Activated CD4-positive, alpha-beta T cell treated with anti-CD3 and anti-CD28 coated beads for 48 hours (primary cell): ENCODE measurements around the gene CACTIN.
A peak's percentile ranks its signal among the peaks of the same experiment; 100 is the strongest.

Source experiments
- DNase-seq: peaks from one replicate; pipeline ENCODE4 v3.0.0-alpha.2; 2020

CACTIN gene

DNA sequence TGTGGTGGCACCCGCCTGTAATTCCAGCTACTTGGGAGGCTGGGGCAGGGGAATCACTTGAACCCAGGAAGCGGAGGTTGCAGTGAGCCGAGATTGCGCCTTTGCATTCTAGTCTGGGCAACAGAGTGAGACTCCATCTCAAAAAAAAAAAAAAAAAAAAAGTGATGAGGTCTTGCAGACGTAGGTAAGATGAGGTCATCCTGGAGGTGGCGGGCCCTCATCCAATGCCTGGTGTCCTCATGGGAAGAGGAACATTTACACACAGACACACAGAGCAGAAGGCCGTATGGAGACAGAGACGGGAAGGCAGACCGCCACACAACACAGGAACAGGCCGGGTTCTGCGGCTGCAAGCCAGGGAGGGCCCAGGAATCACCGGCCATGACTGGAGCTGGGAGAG, 4.4 kb downstream of the CACTIN start:
- no peak for DNase-seq

DNA sequence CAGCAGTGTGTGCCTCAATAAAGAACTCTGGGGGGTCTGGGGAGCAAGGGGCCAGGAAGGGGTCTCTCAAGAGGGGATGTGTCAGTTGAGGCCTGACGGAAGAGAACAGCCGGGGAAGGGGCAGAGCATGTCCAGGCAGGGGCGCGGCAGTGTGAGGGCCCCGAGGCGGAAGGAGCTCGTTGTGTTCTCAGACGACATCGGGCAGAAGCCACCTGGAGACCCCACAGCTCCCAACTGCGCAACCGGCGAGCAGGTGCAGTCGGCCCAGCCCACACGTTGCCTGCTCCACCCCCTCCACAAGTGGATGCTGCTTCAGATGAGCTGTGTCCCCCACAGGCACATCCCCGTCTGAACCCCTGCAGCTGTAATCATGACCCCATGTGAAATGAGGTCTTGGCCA, 4.9 kb downstream of the CACTIN start:
- DNase-seq = no peak

DNA sequence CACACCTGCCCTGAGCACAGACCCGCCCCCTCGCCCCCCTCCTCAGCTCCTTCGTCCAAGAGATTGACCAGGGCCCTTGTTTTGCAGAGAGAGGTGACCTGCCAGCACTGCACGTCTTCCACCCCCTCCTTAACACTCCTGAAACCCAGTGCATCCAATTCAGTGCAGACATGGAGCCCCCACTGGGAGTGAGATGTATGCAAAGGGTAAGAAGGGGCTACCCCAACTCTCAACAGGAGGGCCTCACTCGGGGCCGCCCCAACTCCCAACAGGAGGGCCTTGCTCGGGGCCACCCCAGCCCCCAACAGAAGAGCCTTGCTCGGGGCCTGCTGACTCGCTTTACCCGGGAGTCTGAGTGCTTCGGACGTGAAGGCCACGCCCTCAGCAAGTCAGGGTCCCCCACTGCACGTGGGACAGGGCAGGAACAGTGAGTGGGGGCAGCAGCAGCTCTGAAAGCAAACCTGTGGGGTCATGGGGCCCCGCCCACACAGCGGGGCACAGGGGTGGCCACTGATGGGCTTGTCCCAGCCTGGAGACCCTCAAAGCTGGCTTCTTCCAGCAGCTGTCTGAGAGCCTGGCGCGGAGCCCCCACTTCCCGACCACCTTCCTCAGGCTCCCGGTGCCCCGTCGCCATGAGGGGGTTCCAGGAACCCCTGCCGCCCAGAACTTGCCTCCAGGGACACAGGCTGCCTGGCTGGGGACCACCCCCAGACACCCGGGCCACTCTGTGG, 5.6 kb downstream of the CACTIN start:
- DNase-seq = no peak

DNA sequence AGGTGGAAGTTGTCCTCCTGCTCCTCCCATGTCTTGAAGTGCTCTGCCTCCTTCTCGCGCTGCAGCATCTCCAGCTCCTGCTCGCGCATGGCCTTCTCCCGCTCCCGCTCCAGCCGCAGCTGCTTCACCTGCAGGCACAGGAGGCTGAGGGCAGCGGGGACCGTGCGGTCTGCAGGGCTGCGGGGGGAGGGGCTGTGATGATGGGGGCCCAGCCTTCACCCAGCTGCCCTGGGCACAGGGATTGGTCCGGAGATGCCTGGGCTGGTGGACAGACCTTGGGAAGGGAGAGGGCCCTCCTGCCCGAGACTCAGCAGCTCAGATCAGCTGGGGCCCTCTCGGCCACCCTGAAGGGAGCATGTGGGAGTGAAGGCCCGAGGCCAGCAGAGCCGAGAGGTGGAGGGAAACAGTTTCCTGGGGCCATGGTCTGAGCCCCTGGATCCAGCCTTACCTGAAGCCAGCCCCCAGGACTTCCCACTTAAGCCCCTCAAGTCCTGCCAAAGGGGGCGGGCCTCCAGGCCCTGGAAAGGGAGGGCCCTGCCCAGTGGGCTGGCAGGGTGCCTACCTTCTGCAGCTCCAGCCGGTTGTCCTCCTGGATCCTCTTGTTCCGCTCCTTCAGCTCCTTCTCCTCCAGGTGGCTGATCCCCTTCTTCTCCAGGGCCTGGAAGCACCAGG, 6.3 kb downstream of the CACTIN start:
- DNase-seq = no peak

DNA sequence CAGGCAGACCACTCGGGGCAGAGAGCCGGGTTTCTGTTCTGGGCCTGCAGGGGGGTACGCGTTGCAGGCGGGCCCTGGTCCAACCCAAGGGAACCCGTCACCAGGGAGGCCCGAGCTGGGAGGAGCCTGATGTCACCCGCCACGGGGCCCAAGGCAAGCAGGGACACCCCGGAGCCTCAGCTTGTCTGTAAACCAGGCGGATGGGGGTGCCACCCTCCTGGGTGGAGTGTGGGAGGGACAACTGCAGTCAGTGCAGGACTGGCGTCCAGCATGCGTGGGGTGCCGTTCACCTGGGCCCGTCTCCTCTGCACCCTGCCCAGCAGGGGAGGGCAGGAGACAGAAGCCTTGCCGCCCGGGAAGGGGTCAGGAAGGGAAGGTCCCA, 7.0 kb downstream of the CACTIN start:
- DNase-seq = no peak

DNA sequence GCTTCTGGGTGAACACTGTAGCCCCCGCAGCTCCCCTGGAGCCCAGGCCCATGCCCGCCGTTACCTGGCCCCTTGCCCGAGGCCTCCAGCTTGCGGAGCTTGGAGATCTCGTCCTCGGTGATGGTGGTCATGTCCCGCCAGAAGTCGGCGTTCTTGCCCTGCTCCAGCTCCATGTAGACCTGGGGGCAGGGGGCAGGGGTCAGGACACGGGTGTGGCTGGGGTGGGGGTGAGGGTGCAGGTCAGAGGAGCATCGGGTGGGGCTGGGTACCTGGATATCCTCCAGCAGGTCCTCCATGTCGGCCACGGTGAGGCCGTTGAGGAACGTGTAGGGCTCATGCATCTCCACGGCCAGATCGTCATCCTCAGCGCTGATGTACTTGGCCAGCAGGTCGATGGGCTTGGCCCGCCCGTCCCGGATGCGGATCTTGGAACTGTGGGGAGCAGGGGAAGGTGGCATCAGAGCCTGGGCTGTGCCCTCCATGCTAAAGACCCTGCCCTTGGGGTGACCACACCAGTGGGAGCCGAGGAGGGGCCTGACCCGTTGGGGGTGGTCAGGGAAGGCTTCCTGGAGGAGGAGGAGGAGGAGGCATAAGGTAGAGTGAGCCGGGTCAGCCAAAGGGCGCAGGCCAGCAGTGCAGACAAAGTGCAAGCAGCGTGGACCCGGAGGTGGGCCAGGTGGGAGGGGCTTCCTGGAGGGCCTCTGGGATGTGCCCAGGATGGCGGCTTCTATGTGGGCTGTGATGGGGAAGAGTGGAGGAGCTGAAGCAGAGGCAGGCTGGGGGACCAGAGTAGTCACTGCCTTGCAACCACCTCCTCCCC, 7.6 kb downstream of the CACTIN start:
- no peak for DNase-seq

DNA sequence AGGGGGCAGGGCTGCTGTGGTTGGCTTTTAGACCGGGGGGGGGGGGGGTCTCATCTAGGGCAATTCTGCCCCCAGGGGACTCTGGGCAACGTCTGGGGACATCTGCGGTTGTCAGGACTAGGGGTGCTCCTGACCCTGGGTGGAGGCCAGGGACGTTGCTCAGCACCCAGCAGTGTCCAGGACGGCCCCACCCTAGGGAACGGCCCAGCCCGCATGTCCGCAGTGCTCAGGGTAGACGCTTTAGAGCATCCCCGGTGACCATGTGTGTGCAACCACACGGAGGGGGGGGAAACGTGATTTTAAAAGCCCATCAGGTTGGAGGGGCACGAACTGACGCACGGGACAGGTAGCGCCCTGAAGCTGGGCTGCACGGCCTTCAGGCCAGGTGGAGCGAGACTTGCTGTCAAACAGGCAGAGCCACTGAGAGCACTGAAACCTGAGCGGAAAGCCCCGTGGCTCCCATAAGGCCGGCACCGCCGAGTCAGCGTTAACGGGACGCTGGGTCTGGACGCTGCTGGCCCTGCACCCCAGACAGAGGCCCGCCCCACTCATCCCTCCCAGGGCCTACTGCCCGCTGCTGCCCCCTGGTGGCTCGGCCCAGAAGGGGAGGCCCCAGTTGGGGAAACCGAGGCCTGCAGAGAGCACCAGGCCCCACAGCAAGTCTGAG, 8.3 kb downstream of the CACTIN start:
- peak; percentile 68 for DNase-seq

DNA sequence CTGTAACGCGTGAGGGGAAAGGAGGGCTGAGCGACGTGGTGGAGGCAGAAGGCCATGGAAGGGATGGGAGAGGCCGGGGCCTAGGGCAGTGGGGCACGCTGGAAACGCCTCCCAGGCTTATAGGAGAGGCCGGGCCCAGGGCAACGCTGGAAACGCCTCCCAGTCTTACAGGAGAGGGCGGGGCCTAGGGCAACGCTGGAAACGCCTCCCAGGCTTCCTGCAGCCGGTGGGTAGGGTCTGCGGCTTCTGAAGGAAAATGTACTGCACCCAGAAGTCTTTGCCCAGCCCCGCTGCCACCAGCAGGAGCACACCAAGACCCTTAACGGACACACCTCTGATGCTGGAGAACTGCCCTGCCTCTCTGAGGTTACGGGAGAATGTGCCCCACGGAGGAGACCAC, 9.1 kb downstream of the CACTIN start:
- peak; percentile 31 for DNase-seq

DNA sequence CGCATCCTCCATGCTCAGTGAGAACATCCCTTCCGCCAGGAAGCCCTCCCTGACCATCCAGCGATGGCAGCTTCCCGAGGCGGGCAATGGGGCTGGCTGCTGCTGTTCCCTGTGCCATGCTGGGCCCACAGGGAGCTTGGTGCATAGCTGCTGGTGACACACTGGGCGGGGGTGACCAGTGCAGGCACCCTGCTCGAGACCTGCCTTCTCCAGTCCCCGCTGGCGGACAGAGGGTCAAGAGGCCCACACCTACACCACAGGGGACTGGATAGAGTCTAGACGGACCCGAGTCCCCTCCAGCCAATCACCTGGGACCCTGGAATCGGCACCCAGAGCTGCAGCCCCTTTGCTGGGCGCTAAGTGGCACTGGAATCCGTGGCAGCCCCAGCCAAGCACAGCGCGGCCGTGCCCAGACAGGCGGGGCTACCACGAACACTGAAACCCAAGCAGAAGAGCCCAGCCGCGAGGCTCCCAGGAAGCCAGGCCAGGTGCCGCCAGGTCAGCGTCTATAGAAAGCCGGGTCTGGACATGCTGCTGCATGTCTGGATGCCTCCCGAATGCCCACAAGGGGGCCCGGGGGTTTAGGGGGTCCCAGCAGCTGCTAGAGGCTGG, 11.0 kb downstream of the CACTIN start:
- DNase-seq = no peak

DNA sequence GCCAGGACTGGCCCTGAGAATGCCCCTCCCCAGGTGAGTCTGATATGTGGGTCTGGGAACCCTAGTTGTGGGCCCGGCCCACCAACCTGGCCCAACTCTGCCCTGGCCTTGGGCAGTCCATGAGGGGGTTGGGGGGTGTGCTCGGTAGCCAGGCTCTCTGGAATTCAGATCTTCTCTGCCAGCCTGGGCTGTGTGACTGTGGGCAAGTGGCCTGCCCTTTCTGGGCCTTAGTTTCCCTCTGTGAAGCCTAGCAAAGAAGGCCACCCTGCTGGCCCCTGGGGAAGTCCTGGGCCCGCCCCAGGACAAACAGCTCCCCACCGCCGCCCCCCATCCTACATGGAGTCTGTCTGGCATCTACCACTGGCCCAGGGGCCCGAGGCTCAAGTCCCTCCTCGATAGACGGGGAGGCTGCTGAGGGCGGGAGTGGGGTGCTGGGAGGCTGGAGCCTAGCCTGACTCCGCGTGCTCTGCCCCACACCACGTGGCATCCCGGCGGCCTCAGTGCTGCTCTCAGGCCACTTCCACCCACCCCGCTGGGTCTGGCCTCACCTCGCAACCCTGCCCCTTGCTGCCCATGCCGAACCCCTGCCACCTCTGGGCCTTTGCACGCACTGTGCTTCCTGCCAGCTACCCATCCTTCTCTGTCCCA, 11.6 kb downstream of the CACTIN start:
- DNase-seq = no peak

DNA sequence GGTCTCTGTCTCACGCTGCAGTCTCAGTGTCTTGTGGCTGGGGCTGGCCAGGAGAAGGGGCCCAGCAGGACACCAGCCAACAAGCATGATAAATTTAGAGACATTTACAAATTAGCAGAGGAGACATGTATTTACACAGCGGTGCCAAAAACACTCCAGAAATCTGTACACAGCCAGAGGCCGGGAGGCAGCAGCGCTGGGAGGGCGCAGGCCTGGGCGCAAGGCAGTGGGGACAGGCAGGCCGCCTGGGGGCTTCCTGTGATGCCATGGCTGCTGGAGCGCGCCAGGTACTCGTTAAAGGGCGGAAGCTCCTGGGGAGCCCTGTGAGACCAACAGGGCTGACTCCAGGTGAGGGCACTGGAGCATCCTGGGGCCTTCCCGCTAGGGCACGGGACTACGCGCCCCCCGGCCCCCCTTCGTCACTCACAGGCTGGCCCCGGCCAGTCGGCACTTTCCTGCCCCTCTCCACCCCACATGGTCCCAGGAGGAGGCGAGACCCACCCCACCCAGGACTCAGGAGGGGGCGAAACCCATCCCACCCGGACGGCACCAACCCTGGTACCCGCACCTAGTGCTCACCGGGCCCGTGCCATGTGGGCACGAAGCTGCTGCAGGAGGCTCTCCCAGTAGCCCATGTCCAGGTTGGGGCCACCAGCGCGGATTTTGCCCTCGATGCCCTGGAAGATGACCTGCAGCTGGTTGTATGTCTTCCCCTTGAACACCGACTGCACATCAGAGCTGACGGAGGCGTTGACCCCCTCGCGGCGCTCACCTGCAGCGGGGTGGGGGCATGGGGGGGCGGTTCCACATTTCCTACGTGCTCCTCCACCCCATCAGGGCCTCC, 12.6 kb downstream of the CACTIN start:
- no peak for DNase-seq

DNA sequence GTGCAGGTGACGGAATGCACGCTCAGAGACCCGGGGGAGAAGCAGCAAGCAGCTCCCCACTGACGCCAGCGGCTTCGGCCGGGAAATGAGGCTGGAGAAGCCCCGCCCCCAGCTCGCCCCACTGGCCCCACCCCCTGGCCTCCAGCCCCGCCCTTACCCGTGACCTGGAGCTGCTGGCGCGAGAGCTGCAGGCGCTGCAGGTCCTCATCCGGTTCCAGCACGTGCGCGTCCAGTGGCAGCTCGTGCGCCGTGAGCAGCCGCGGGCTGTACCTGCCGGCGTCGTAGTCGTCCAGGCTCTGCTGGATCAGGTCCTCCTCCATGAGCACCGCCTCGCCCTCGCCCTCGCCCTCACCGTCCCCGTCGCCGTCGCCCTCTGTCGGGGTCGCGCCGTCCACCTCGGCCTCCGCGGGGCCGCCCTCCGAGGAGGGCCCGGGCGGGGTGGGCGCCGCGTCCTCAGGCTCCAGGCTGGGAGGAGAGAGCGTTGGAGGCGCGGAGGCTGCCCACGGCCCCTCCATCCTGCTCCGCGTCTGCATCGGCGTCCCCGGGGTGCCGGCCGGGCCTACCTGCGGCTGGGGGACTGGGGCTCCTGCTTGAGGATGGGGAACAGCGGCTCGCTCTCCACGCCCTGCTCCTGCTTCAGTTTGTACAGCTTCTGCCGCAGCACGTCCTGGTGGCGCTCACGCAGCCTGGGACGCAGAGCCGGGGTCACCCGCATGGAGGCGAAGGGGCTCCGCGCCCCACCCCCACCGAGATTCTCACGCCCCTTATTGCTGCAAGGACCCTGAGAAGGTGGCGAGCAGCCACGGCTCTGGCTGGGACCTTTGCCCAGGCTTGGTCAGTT, 13.5 kb downstream of the CACTIN start:
- DNase-seq = no peak

DNA sequence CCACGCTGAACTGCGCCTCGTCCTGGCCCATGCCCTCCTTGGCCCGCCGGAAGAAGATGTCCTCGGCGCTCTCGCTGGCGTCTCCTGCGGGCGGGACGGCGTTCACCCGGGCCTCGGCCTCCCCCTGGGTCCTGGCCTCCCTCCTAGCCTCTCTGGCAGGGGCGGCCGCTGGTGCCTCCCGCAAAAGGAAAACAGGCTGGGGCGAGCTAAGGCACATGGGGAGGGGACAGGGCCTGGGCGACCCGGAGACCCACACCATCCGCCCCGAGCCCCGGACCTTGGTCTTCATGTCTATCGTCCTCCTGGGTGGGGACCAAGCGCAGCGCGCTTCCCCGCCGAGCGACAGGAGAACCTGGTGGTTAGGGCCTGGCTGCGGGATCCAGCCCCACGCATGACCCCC, 14.3 kb downstream of the CACTIN start:
- DNase-seq = no peak

DNA sequence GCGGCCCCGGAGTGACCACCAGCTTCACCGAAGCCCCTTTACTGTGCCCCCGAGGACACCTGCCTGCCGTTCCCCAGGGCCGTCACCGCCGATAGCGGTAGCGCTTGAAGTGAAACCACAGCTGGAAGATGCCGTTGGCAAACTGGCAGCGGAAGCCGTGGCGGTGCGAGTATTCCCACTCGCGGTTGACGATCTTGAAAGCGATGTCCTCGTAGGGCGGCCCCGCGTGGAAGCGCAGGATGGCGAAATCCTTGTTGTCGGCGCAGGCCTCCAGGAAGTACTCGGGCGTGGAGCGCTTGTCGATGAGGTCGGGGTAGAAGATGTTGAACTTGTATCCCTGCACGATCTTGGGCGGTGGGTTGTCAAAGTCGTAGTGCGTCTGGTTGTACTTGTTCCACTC, 14.7 kb downstream of the CACTIN start:
- DNase-seq = no peak

DNA sequence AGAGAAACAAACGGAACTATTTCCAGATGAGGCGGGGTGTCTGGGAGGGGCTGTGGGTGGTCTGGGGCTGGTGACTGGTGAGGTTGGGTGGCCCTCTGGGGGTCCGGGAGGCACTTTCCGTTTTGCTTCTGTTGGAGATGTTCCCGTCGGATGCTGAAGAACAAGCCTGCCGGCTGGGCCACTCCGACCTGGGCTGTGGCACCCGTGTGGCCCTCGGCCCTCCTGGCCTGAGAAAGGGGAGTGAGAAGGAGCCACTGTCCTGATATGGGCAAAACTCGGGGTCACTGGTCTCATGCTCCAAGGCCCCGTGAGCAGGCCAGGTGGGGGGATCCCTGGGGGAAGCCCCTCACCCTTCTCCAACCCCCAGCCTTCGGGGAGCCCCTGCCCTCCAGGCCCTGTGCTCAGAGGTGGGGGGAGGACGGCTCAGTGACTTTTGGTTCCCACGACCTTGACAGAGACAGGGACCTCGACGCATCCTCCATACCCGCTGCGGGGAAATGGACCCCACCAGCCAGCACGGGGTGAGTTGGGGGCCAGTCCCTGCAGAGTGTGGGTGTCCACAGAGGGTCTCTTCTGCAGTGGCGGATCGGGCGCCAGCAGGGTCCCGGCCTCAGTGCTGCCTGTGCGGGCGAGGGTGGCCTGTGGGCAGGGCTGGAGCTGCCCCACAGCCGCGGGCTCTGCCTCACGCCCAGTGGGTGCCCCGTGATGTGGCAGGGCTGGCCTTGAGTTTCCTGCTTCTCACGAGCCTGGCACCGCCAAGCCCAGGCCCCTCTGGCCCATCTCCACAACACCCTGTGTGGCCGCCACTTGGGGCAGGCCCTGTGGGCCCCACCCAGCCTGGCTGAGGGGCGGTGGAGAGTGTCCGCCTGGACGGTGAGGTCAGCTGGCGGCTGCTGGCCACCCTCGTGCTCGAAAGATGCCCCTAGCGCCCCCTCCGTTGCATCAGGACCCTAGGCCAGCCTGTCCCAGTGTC, 15.6 kb downstream of the CACTIN start:
- no peak for DNase-seq

DNA sequence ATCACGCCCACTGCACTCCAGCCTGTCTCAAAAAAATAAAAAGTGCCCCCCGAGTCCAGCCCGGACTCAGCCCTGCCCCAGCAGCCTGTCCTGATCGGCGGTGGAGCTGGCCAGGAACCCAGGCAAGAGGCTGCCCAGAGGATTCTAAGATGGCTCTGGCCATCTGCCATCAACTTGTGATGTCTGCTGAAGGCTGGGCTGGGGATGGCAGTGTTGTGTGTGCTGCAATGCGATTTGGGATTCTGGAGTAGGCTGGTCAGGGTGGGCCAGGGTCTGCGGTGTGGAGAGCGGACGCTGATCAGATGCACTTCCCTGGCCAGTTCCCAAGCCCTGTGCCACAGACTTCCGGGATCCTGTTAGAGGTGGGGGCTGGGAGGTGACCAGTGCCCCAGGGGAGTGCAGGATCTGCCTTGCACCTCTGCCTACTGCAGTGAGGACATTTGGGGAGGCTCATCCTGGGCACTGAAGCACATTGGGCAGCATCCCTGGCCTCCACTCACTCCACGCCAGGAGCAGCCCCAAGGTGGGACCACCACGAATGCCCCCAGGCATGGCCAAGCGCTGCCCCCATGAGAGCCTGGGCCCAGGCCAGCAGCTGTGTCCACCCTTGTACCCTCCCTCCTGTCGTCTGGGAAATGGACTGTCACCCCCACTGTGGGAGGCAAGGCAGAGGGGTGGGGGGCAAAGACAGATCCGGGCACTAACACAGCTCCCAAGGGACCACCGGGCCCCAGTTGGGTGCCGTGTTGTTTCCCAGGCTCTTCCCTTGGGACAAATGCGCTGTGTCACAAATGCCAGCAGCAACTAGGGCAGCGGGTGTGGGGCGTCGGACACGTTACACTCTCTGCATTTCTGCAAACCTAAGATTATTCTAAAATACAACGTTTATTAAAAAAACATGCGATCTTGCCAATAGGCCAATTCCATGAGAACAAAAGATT, 16.5 kb downstream of the CACTIN start:
- DNase-seq = no peak

DNA sequence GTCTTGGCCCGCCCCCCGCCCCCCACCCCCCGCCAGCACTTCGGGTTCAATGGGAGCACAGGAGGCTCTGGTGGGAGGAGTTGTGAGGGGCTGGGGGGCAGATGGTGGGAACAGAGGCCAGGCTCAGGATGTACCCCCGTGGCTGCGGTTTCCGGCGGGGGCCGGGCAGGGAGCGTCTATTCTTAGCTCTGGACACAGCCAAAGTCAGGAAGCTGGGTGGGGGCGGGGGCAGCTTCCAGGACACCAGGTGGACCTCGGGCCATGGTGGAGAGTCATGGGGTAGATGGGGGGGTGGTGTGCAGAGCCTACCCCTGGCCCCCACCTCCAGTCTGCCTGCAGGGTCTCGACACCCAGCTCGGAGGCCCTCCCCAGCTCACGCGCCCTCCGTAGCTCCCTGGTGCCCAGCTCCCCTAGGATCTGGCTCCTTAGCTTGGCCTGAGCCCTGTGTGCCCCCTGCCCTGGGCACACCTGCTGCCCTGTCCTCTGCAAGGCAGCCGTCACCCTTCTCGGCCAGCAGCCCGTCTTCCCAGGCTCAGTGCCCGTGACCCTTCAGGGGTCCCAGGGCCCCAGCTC, 17.8 kb downstream of the CACTIN start:
- DNase-seq = no peak
